Neuronal stem cell (in vitro differentiated cells): ENCODE measurements around the gene TXNL4A. TPM values are rescaled to one million over a fixed set of nuclear protein-coding genes. Genes with fewer than 3 reads are reported as not detected.

Source experiments
- DNase-seq: peaks from one replicate; pipeline ENCODE4 v3.0.0-alpha.2; 2013; ENCODE audit warnings: low spot score
- H2AFZ ChIP-seq: one replicate; pipeline ENCODE4 v1.6.1; 2013; ENCODE audit warnings: mild to moderate bottlenecking, low read length, inconsistent platforms
- H2AK5ac ChIP-seq: 2 replicates; pipeline ENCODE4 v1.6.1; 2013; ENCODE audit warnings: low read depth, mild to moderate bottlenecking, inconsistent platforms, low read length, moderate library complexity, mixed read lengths
- H2BK120ac ChIP-seq: 2 replicates; pipeline ENCODE4 v1.6.1; 2013; ENCODE audit warnings: low read depth, mild to moderate bottlenecking, inconsistent platforms, low read length, moderate library complexity, mixed read lengths
- H2BK12ac ChIP-seq: one replicate; pipeline ENCODE4 v1.6.1; 2013; ENCODE audit warnings: low read length, inconsistent platforms
- H2BK15ac ChIP-seq: 2 replicates; pipeline ENCODE4 v1.6.1; 2013; ENCODE audit warnings: mild to moderate bottlenecking, low read length, inconsistent platforms, mixed read lengths
- H2BK5ac ChIP-seq: one replicate; pipeline ENCODE4 v1.6.1; 2013; ENCODE audit warnings: inconsistent platforms, mild to moderate bottlenecking, low read length, moderate library complexity
- H3K14ac ChIP-seq: one replicate; pipeline ENCODE4 v1.6.1; 2013; ENCODE audit warnings: low read length, inconsistent platforms
- H3K18ac ChIP-seq: 2 replicates; pipeline ENCODE4 v1.6.1; 2013; ENCODE audit warnings: low read length, inconsistent platforms
- H3K23ac ChIP-seq: 2 replicates; pipeline ENCODE4 v1.6.1; 2013; ENCODE audit warnings: low read depth, mild to moderate bottlenecking, mixed read lengths, low read length, inconsistent platforms; ENCODE audit not compliant: poor library complexity
- H3K27ac ChIP-seq: replicated peaks from 3 replicates; pipeline ENCODE4 v1.5.1; 2013; ENCODE audit warnings: low read length, inconsistent platforms
- H3K27me3 ChIP-seq, 3 experiments: 2 replicates each; pipeline ENCODE4 v1.6.1; 2013; ENCODE audit warnings: low read length in 3 of 3, mild to moderate bottlenecking in 2 of 3, inconsistent platforms in 1 of 3, low read depth in 1 of 3, mixed read lengths in 1 of 3, moderate library complexity in 1 of 3; ENCODE audit not compliant: control insufficient read depth in 3 of 3, insufficient read depth in 3 of 3
- H3K36me3 ChIP-seq, 2 donors: replicated peaks in 1 of 2; 2 replicates each; pipeline ENCODE4 v1.6.1; 2013; ENCODE audit warnings: low read length in 2 of 2; ENCODE audit not compliant: control insufficient read depth in 2 of 2, insufficient read depth in 2 of 2
- H3K4ac ChIP-seq: 2 replicates; pipeline ENCODE4 v1.6.1; 2013; ENCODE audit warnings: inconsistent platforms, mild to moderate bottlenecking, low read length, moderate library complexity
- H3K4me1 ChIP-seq, 2 donors: 1 replicate in 1 of 2; 2 replicates in 1 of 2; pipeline ENCODE4 v1.6.1; 2013; ENCODE audit warnings: low read length in 2 of 2, low read depth in 1 of 2; ENCODE audit not compliant: control insufficient read depth in 2 of 2, insufficient read depth in 1 of 2
- H3K4me2 ChIP-seq: one replicate; pipeline ENCODE4 v1.6.1; 2013; ENCODE audit warnings: mild to moderate bottlenecking, low read length, inconsistent platforms; ENCODE audit not compliant: insufficient read depth, poor library complexity, severe bottlenecking
- H3K4me3 ChIP-seq, 2 donors: 2 replicates each; pipeline ENCODE4 v1.5.1; 2013; ENCODE audit warnings: low read length in 2 of 2, mild to moderate bottlenecking in 2 of 2, inconsistent platforms in 1 of 2, moderate library complexity in 1 of 2
- H3K79me1 ChIP-seq: one replicate; pipeline ENCODE4 v1.6.1; 2013; ENCODE audit warnings: low read depth, mild to moderate bottlenecking, inconsistent platforms, low read length, moderate library complexity
- H3K9ac ChIP-seq: one replicate; pipeline ENCODE4 v1.6.1; 2013; ENCODE audit warnings: mild to moderate bottlenecking, low read depth, low read length, inconsistent platforms; ENCODE audit not compliant: poor library complexity
- H3K9me3 ChIP-seq, 2 donors: replicated peaks in 1 of 2; 2 replicates each; pipeline versions ENCODE3 to v1.6.1; 2013; ENCODE audit warnings: low read length in 2 of 2, mild to moderate bottlenecking in 2 of 2, inconsistent platforms in 1 of 2, low read depth in 1 of 2, mixed read lengths in 1 of 2, moderate library complexity in 1 of 2; ENCODE audit not compliant: control insufficient read depth in 2 of 2, insufficient read depth in 1 of 2
- H4K8ac ChIP-seq: one replicate; pipeline ENCODE4 v1.6.1; 2013; ENCODE audit warnings: low read depth, mild to moderate bottlenecking, inconsistent platforms, low read length, moderate library complexity
- H4K91ac ChIP-seq: one replicate; pipeline ENCODE4 v1.6.1; 2013; ENCODE audit warnings: low read length, low read depth, mild to moderate bottlenecking, inconsistent platforms; ENCODE audit not compliant: poor library complexity
- WGBS, 2 donors: extraction: QIAGEN DNeasy Blood & Tissue Kit; methylation state at CpG; one replicate each; pipeline ENCODE4 v1.1.7; 2013; ENCODE audit warnings: missing lambda C conversion rate in 2 of 2, mixed read lengths in 1 of 2; ENCODE audit not compliant: insufficient read length in 2 of 2, insufficient replicate concordance in 1 of 2; ENCODE audit errors: extremely low coverage in 2 of 2; 5-methylcytosine and 5-hydroxymethylcytosine counted together
- polyA plus RNA-seq, 2 experiments: library from polyadenylated mRNA; stranded (reverse); fragments of 200-250 nt; gene quantifications; one replicate each; pipeline ENCODE4 v1.2.3, GENCODE V29; 2013

The TXNL4A gene, protein sequence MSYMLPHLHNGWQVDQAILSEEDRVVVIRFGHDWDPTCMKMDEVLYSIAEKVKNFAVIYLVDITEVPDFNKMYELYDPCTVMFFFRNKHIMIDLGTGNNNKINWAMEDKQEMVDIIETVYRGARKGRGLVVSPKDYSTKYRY
- polyA plus RNA-seq (2013, experiment 1 of 2): 113 TPM
- polyA plus RNA-seq (2013, experiment 2 of 2): 115 TPM

DNA sequence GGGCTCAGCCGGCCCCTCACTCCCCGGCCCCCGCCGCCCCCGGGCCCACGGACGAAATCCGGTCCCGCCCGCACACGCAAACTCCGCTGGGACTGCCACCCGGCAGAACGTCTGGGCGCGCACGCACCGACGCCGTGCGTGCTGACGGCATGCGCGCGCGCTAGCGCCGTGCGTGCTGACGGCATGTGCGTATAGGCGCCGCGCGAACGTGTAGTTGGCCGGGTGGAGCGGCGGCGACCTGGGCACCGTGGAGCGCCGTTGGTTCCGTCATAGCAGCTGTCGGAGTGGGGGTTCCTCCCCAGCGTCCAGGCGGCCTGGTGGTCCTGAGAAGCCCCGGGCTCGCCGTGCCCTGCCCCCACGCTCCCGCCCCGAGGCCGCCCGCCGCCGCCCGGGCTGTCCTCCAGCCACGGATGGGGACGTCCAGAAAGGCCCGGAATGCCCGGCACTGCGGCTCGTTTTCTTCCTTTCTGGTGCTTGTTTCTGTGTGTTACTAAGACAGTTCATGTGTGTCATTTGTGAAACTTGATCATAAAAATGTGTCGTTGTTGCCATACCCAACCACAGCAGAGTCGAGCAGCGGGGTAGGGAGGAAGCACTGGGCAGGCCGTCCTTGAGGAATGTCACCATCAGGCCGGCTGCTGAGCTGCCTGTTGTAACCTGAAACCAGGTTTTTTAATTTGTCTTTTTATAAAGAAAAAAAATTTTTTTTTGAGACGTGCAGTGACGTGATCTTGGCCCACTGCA, at the start of gene TXNL4A:
Gene TXNL4A, minus strand, starts transcription at position 113 of the 744 bp plus-strand sequence. CDS start 171 bp downstream, outside the sequence.
- H2BK12ac ChIP-seq: peak within 1 kb of the TSS; percentile 68
- H3K9me3 ChIP-seq: no peaks in the 10 kb centered on the region
- no peak within 1 kb of the TSS for H4K91ac ChIP-seq
- H3K23ac ChIP-seq: peak within 1 kb of the TSS; percentile 99
- H3K36me3 ChIP-seq: peaks cover 7 to 31% of the 10 kb centered on the region in 2 donors
- H3K27me3 ChIP-seq: no peaks in the 10 kb centered on the region
- H3K4me2 ChIP-seq: peak within 1 kb of the TSS; percentile 75
- H2BK120ac ChIP-seq: peak within 1 kb of the TSS; percentile 92
- peak within 1 kb of the TSS; percentile 98 for H3K9ac ChIP-seq
- H3K79me1 ChIP-seq: peaks cover 7% of the 10 kb centered on the region
- peak; percentile 70 for DNase-seq
- peak within 1 kb of the TSS; percentile 89 for H2AK5ac ChIP-seq
- peak within 1 kb of the TSS; percentile 99 for H3K18ac ChIP-seq
- WGBS, 2 donors: no CpG with 5 or more reads among the region's 71 CpGs
- H4K8ac ChIP-seq: peak within 1 kb of the TSS; percentile 86
- no peak within 1 kb of the TSS for H2BK5ac ChIP-seq
- peak within 1 kb of the TSS; percentile 79 for H3K4ac ChIP-seq
- no peak within 1 kb of the TSS for H2BK15ac ChIP-seq
- H3K27ac ChIP-seq: peak within 1 kb of the TSS; percentile 70
- peak within 1 kb of the TSS; percentile 91 for H3K14ac ChIP-seq
- H2AFZ ChIP-seq: peak within 1 kb of the TSS; percentile 96
- peaks cover 3 to 10% of the 10 kb centered on the region in 2 donors for H3K4me1 ChIP-seq
- H3K4me3 ChIP-seq: peak within 1 kb of the TSS; percentile 98

DNA sequence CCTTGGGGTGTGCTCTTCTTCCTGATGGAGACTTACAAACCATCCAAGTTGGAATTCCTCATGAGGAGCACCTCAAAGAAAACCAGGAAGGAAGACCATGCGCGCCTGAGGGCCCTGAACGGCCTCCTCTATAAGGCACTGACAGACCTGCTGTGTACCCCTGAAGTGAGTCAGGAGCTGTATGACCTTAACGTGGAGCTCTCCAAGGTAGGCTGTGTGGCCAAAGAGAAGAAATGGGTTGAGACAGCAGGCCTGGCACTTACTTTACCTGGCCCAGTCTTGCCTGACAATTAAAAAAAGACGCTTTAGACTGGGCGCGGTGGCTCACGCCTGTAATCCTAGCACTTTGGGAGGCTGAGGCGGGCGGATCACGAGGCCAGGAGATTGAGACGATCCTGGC, 48.9 kb upstream of the TXNL4A start:
- Histone ChIP-seq H3K36me3 (peaks cover 13 to 53% of the 10 kb centered on the region in 2 donors), H4K8ac (no peak overlapping the region), H3K9ac (no peak overlapping the region), H3K4me1 (peaks cover 7 to 9% of the 10 kb centered on the region in 2 donors), H3K18ac (no peak overlapping the region), H2BK120ac (no peak overlapping the region), H3K14ac (no peak overlapping the region), H2AK5ac (no peak overlapping the region), H3K27ac (no peak overlapping the region), H3K27me3 (no peaks in the 10 kb centered on the region), H2BK12ac (no peak overlapping the region), H3K23ac (no peak overlapping the region), H4K91ac (no peak overlapping the region), H2BK5ac (no peak overlapping the region), H3K9me3 (no peaks in the 10 kb centered on the region), H2BK15ac (no peak overlapping the region), H3K4me3 (peak overlapping the region in 1 of 2 donors; percentile 9), H3K4me2 (no peak overlapping the region), H3K4ac (no peak overlapping the region), H2AFZ (no peak overlapping the region), H3K79me1 (peaks cover 6% of the 10 kb centered on the region)
- WGBS, 2 donors: no CpG with 5 or more reads among the region's 12 CpGs
- no peak for DNase-seq

DNA sequence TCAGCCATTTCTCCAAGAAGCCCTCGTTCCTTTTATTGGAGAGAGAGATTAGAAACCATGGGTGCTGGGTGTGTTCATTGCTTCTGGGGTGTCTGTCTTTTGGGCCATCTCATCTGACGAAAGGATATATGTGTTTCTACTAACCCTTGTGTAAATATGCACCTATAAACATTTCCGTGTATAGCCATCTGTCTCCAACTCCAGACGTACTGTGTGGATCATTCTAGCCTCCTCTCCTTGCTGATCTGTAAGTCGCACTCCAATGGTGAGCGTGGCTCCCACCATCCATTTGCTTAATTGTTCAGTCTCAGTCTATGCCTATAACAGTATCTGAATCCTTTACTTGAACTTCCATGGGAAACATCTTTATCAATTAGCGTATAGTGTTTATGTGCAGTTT, 47.6 kb upstream of the TXNL4A start:
- Histone ChIP-seq H3K14ac (no peak overlapping the region), H3K4me3 (peak overlapping the region in 1 of 2 donors; percentile 97), H3K27ac (no peak overlapping the region), H3K27me3 (no peaks in the 10 kb centered on the region), H3K4me1 (peaks cover 7 to 9% of the 10 kb centered on the region in 2 donors), H3K4me2 (no peak overlapping the region), H3K4ac (no peak overlapping the region), H3K18ac (no peak overlapping the region), H3K79me1 (peaks cover 5% of the 10 kb centered on the region), H2BK120ac (no peak overlapping the region), H2BK15ac (no peak overlapping the region), H4K8ac (no peak overlapping the region), H4K91ac (no peak overlapping the region), H2AK5ac (no peak overlapping the region), H3K23ac (no peak overlapping the region), H2BK12ac (no peak overlapping the region), H3K9ac (no peak overlapping the region), H3K9me3 (no peaks in the 10 kb centered on the region), H3K36me3 (peaks cover 8 to 42% of the 10 kb centered on the region in 2 donors), H2BK5ac (no peak overlapping the region), H2AFZ (no peak overlapping the region)
- no CpG with 5 or more reads among the region's 7 CpGs for WGBS, 2 donors
- no peak for DNase-seq

DNA sequence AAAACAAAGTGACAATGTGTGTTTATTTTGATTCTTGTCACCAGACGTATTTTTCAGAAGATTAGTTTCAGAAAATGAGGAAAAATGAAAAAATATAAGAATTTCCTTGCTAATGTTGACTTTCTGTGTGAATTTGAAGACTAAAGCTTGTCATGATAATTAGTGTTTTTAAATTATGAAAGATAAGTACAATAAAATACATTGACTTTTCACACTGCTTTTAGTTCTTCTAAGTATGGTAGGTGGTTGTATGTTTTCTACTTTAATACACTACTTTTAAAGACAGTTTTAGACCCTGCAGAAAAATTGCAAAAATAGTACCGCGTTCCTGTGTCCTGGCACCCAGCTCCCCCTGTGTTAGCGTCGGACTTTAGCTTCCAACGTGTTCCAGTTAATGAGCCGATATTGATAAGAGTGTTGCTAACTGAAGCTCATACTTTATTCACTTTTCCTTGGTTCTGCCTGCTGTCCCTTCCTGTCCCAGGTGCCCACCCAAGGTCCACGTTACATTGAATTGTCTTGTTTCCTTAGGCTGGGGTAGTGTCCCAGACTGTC, 46.6 kb upstream of the TXNL4A start:
- no peak overlapping the region for H2AK5ac ChIP-seq
- no peak overlapping the region for H3K4ac ChIP-seq
- peak overlapping the region; percentile 86 to 97 for H3K4me3 ChIP-seq
- no peak overlapping the region for H3K23ac ChIP-seq
- H2BK5ac ChIP-seq: no peak overlapping the region
- H4K91ac ChIP-seq: no peak overlapping the region
- no CpG with 5 or more reads among the region's 8 CpGs for WGBS, 2 donors
- no peak overlapping the region for H2BK15ac ChIP-seq
- peak overlapping the region; percentile 82 for H3K9ac ChIP-seq
- peak overlapping the region; percentile 85 for H3K4me2 ChIP-seq
- no peak overlapping the region for H2BK12ac ChIP-seq
- H3K27me3 ChIP-seq: no peaks in the 10 kb centered on the region
- peaks cover 7 to 9% of the 10 kb centered on the region in 2 donors for H3K4me1 ChIP-seq
- H2BK120ac ChIP-seq: no peak overlapping the region
- peaks cover 5% of the 10 kb centered on the region for H3K79me1 ChIP-seq
- H4K8ac ChIP-seq: no peak overlapping the region
- H3K27ac ChIP-seq: peak overlapping the region; percentile 90
- H2AFZ ChIP-seq: peak overlapping the region; percentile 96
- DNase-seq: no peak
- H3K36me3 ChIP-seq: peaks cover 8 to 32% of the 10 kb centered on the region in 2 donors
- no peaks in the 10 kb centered on the region for H3K9me3 ChIP-seq
- no peak overlapping the region for H3K18ac ChIP-seq
- H3K14ac ChIP-seq: no peak overlapping the region
